GM19023 (cell line): ENCODE results near the gene GOLGA2.

ENCODE experiments used
- ATAC-seq: cut with Tn5 transposase; IDR thresholded peaks from one replicate; pipeline ENCODE4 v1.9.1; 2021; ENCODE audit warnings: mild to moderate bottlenecking, moderate library complexity; ENCODE audit not compliant: unreplicated experiment

The GOLGA2 gene

DNA sequence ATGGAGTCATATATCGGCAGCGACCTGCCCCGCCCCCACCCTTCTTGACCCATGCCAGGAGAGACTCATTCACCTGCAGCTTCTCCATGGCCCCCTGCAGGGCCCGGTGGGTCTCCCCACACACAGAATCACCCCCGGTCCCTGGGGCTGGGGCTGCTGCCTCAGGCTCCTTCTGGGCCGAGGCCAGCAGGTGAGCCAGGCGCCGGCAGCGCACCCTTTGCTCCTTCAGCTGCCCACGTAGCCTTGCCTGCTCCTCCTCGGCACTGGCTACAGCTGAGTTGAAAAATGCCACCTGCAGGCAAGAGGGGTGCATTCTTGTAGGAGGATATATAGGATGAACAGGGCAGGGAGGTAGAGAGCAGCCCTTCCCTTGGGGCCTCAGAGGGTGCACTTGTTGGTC lies 17.9 kb downstream of the GOLGA2 start:
- ATAC-seq = no peak

- no peak for ATAC-seq
These were observed 18.6 kb downstream of the GOLGA2 start for GRCh38 chr9:128257086-128257825.

DNA sequence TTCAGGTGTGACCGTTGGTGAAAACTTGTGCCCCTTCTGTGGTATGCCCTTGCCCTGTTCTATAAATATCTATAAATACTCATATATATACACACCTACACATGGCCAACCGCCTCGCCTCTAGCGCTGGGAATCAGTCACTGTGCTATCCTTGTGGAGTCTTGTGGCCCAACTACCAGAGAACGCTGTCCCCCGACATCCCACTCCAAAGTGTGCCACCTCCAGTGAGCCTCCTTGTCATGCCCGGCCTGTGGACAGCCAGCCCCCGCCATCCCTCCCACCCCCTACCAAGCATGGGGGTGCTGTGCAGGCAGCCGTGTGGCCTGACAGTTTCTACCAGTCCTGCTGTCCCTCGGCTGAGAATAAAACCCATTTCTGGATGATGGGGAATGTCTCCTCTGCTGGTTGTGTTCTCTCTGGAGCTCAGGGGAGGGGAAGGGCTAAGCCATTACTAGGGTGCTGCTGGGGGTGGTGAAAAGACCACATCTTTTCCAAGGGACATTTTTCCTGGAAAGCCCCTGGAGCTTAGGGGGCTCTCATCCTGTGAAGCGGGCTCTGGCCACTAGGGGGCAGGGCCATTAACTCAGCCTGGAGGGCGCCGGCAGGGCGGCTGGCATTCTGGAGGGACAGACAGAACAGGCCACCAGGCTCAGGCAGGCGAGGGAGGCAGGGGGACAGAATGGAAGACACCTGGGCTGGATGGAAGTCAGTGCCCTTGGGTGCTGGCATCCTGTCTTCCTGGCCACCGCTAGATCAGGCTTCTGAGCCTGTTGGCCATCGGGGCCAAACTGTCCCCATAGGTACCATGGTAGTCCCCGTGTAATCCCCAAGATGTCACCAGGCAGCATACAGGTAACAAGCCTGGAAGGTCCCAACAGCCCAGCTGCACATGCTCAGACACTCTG lies 20.7 kb downstream of the GOLGA2 start:
- ATAC-seq = no peak

DNA sequence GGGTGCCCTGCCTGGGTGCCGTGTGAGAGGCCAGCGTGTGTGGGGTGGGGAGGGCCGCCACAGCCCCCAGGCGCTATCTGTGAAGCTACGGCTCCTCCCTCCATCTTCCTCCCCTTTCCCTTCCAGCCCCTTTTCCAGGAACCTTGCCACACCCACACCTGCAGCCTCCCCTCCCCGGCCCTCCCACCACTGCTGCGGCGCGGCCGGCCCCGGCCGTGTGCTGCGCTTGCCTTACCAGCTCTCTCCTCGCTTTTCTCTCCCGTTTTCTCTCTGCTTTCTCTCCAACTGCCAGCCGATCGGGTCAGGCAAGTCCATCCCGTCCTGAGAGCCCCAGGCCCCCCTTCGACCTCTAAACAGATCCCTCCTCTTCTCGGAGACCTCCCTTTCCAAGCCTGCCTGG lies 21.4 kb downstream of the GOLGA2 start:
- ATAC-seq = no peak

- ATAC-seq = no peak
These were observed 21.8 kb downstream of the GOLGA2 start for GRCh38 chr9:128253991-128254346.

DNA sequence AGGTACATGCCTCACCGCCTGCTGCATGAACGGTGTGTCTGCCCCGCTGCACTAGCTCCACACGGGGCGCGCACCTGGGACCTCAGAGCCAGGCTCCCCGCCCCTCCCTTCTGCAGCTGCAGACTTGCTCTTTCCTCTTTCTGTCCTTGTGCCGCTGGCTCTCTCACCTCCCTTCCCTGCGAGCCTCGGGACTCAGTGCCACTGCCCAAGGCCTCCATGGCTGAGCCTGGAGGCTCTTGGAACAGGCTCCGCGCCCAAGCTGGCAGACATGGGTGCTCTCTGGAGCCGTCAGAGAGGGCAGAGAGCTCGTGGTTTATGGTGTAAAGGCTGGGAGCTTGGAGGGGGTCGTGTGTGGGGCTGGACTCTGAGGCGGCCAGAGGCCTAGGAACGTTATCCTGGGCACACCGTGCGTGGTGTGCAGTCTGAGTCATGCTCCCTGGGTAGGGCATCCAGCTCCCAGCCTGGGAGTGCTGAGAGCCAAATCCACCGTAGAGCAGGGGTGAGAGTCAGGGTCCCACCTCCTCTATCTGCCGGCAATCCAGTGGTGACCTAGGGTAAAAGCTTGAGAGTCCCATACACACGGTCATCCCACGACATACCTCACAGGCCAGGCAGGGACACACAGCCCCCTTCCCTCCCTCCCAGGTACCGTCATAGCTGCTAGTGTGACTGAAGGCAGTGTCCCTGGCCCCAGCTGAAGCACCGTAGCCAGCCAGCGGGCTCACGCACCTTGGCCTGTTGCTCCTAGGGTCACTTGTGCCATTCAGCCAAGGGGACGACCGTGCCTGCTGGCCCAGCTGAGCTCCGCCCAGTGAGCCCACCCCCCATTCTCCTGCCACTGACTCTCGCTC lies 22.4 kb downstream of the GOLGA2 start:
- no peak for ATAC-seq

DNA sequence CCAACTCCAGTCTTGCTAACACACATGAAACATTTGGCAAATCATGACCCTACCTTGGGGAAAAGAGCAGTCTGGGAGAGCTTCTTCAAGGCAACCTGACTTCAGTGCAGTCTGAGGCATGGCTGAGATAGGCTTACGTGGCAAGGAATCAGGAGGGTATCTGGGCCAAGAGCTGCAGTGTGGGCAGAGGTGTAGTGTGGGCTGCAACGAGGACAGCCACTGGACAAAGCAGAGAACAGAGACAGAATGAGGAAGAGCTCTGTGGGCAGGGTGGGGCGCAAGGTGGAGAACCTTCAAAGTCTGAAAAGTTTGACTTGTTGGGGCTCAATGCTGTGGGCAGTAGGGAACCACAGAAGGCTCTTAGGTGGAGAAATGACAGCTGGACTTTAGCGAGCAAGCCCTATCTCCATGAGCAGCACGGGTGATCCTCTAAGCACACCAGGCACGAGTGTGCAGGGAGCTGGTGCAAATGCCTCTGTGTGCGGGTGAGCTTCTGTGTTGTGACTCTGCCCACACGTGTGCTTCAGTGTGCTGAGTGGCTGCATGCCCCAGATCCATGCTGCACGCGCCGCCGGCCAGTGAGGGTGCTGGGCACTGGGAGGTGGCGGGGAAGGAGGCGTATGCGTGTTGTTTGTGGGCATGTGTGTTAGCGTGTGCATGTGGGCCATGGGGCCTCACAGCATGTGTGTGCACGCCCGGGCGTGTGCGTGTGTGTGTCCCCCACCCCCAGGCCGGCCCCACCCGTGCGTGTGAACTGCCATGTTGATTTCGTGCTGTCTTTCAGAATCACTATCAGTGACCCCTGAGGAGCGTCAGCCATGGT lies 23.3 kb downstream of the GOLGA2 start:
- no peak for ATAC-seq

- ATAC-seq = no peak
These were observed 24.1 kb downstream of the GOLGA2 start for GRCh38 chr9:128251732-128252100.

DNA sequence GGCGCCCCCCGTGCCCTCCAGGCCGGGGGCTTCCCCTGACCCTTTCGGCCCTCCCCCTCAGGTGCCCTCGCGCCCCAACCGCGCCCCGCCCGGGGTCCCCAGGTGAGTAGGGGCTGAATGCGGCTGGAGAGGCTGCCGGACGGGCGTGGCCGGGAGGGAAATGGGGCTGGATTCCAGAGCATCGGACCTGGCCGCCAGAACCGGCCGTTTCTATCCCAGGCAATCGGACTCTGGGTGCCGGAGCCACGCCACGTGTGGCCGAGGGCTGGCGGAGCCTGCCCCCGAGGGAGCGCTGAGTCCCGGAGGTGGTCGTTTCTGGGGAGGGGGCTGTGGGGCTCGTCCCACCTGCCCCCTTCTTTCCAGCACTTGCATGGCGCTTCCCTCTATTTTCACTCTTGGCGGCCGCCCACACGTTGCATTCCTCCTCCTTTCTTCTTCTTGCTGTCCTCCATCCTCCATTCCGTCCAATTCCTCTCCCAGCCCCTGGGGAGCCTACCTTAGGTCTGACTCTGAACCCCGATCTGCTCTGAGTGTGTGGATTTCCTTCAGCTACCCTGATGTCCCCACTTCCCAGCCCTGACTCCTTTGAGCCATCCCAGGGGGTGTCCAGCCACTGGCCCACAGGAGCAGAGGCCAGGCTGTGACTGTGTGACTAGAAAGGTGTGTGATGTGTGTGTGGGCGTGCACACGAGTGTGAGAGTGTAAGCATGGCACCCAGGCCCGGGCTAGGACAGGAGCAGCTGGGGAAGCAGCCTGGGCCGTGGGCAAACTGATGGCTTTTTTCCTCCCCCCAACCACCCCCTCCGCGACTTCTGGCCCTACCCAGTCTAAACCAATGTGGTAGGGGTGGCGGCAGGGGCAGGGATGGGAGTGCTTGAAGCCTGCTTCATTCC lies 24.7 kb downstream of the GOLGA2 start:
- no peak for ATAC-seq

- ATAC-seq = peak; percentile 87
These were observed 25.6 kb downstream of the GOLGA2 start for GRCh38 chr9:128249908-128250838.

DNA sequence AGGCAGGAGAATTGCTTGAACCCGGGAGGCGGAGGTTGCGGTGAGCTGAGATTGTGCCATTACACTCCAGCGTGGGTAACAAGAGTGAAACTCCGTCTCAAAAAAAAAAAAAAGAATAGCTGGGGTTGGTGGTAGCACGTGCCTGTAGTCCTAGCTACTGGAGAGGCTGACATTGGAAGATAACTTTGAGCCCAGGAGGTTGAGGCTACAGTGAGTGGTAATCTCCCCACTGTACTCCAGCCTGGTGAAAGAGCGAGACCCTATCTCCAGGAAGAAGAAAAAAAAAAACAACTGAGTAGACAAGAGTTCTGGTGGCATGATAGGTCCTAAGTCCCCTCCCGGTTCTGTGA lies 26.3 kb downstream of the GOLGA2 start:
- no peak for ATAC-seq

- ATAC-seq = no peak
These were observed 28.5 kb downstream of the GOLGA2 start for GRCh38 chr9:128247226-128247803.

DNA sequence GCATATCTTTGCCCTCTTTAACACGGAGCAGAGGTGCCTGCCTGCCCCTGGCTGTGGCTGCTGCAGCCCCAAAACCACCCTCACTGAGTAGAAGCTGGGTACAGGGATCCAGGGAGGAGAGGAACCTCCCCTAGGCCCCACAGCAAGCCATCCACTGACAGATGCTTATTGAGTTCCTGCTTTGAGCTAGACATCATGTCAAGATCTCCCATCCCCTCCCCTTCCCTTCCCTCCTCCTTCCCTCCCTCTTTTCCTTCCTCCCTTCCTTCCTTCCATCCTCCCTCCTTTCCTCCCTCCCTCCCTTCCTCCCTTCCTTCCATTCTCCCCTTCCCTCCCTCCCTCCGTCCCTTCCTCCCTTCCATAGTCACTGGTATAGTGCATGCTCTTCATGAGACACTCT lies 29.3 kb downstream of the GOLGA2 start:
- no peak for ATAC-seq

DNA sequence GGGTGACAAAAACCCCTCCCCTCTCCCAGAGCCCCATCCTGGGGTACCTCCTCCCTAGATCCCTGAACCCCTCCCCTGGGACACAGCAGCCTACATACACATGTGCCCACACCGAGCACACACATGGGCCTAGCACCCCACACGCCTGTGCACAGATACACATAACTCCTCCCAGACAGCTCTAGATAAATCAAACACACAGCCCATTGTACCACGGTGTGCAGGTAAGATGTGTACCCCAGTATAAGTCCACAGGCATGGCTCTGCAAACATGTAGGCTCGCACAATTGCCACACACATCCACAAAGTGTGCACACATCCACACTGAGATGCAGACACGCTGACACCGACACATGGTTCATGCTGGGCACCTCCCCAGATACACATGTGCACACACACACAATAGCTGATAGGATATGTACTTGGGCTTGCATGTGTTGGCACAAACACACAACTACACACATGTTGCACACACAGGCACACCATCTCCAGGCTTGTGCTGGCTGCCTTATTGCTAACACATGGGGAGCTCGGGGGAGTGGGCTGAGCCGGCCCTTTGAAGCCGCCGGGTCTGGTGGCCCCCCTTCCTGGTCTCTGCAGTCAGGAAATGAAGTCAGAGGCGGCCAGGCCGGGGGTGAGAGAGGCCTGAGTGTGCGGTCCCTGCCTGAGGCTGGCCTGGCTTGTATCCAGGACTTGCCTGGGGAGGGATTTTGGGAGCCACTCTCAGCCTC lies 30.2 kb downstream of the GOLGA2 start:
- ATAC-seq = no peak

DNA sequence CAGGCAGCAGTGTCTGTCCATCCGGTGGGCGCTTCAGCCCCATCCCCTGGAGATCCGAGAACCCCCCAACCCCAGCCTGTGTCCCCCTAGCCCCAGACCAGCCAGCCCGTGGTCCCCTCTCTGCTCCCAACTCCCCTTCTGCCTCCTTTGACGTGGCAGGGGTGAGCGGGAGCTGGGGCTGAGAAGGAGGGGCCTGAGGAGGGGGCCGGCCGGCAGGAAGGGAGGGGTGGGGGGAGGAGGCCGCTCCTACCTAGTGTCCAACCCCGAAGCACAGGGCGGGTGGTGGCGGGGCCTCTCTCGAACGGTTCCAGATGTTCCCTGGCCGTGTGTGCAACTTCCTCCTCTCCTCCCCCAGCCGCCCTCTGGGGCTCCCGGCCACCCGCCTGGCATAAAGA lies 31.0 kb downstream of the GOLGA2 start:
- no peak for ATAC-seq

- no peak for ATAC-seq
These were observed 31.5 kb downstream of the GOLGA2 start for GRCh38 chr9:128244091-128244836.
